Measurements from ENCODE around the gene CGN. TPM values are rescaled to one million over a fixed set of nuclear protein-coding genes. Genes with fewer than 3 reads are reported as not detected.
A peak's percentile ranks its signal among the peaks of the same experiment; 100 is the strongest.

The CGN gene
- total RNA-seq: 10 to 100 TPM; 25.7 to 31.6 TPM
- polyA plus RNA-seq (ENCODE audit: insufficient read depth, low read depth, low replicate concordance): 25.9 TPM
- long read RNA-seq, donor 1, full-length matches to known transcripts: 1 of 1 reads
- long read RNA-seq, donor 1, partial matches to known transcripts: 0 of 1 reads
- long read RNA-seq, donor 1, other reads (novel, unspliced or antisense): 0 of 1 reads
- long read RNA-seq, donor 2: 0 reads

GRCh38 chr1:151510957-151511635 lies at the start of gene CGN:
CGN (plus strand) TSS chr1:151511387; CDS start chr1:151518520, 7,133 bp downstream.
- Histone ChIP-seq H3K9me3 (no peaks in the 10 kb centered on the region), H3K36me3 (ENCODE audit: low read depth, missing control alignments) (no peaks in the 10 kb centered on the region), H3K4me1 (peaks cover 13% of the 10 kb centered on the region), H3K4me3 (peak within 1 kb of the TSS; percentile 62 to 68), H3K27ac (peak within 1 kb of the TSS; percentile 72 to 74), H3K27me3 (no peaks in the 10 kb centered on the region)
- WGBS, 2 donors: 1% methylated on average over 38 to 49 of the region's 68 CpGs
- DNase-seq: peak; percentile 94
- intact Hi-C loops (cut with DNase I; ENCODE audit: low total_unique reads): no loop called here
- no peak for TF ChIP-seq CTCF (IDR thresholded peaks at IDR 0.05)
- no peak for TF ChIP-seq POLR2A (IDR thresholded peaks at IDR 0.05)

GRCh38 chr1:151461694-151462093 lies 49.5 kb upstream of the CGN start:
- no peaks in the 10 kb centered on the region for H3K36me3 ChIP-seq (ENCODE audit: low read depth, missing control alignments)
- TF ChIP-seq CTCF (IDR thresholded peaks at IDR 0.05) (no peak), POLR2A (IDR thresholded peaks at IDR 0.05) (no peak)

GRCh38 chr1:151465026-151465425 lies 46.2 kb upstream of the CGN start:
- Histone ChIP-seq H3K27ac (no peak overlapping the region), H3K9me3 (no peaks in the 10 kb centered on the region), H3K36me3 (ENCODE audit: low read depth, missing control alignments) (no peaks in the 10 kb centered on the region), H3K27me3 (no peaks in the 10 kb centered on the region), H3K4me3 (no peak overlapping the region), H3K4me1 (peaks cover under 1% of the 10 kb centered on the region)
- WGBS, 2 donors: 52 to 62% methylated on average over 1 of the region's 1 CpG
- no peak for TF ChIP-seq CTCF (IDR thresholded peaks at IDR 0.05)
- TF ChIP-seq POLR2A (IDR thresholded peaks at IDR 0.05): no peak
- no peak for DNase-seq
- intact Hi-C loops (cut with DNase I; ENCODE audit: low total_unique reads): no loop called here

More at GRCh38 chr1:151461694-151462093, 49.5 kb upstream of the CGN start:
- intact Hi-C loops (cut with DNase I; ENCODE audit: low total_unique reads): no loop called here
- WGBS, 2 donors: 72 to 79% methylated on average over 5 of the region's 5 CpGs
- no peaks in the 10 kb centered on the region for H3K27me3 ChIP-seq
- no peak overlapping the region for H3K4me3 ChIP-seq
- no peaks in the 10 kb centered on the region for H3K9me3 ChIP-seq
- no peak overlapping the region for H3K27ac ChIP-seq
- peaks cover 15% of the 10 kb centered on the region for H3K4me1 ChIP-seq
- no peak for DNase-seq

- intact Hi-C loops (cut with DNase I; ENCODE audit: low total_unique reads): no loop called here
- no peaks in the 10 kb centered on the region for H3K36me3 ChIP-seq (ENCODE audit: low read depth, missing control alignments)
- no peaks in the 10 kb centered on the region for H3K27me3 ChIP-seq
- H3K4me3 ChIP-seq: peak overlapping the region; percentile 56 to 67
- no peaks in the 10 kb centered on the region for H3K9me3 ChIP-seq
- WGBS, 2 donors: 1 to 3% methylated on average over 36 of the region's 36 CpGs
- TF ChIP-seq POLR2A (IDR thresholded peaks at IDR 0.05): no peak
- TF ChIP-seq CTCF (IDR thresholded peaks at IDR 0.05): no peak
- peaks cover 7% of the 10 kb centered on the region for H3K4me1 ChIP-seq
- peak overlapping the region; percentile 52 to 91 for H3K27ac ChIP-seq
- peak; percentile 72 for DNase-seq
Measured at GRCh38 chr1:151472856-151473731, 38.1 kb upstream of the CGN start.
